WERI-Rb-1 (cell line): Measurements from ENCODE around the gene SRPK2.

Experiments used
- DNase-seq: peaks from one replicate; pipeline ENCODE4 v3.0.0-alpha.2; 2020
- H3K27ac ChIP-seq: fragments of 250-450 bp; sonication (Bioruptor Pico); 2 replicates; pipeline ENCODE4 v1.5.1; 2020; ENCODE audit warnings: mild to moderate bottlenecking, moderate library complexity
- H3K27me3 ChIP-seq: fragments of 250-450 bp; sonication (Bioruptor Pico); 2 replicates; pipeline ENCODE4 v1.5.1; 2021; ENCODE audit warnings: mild to moderate bottlenecking, low read depth, moderate library complexity; ENCODE audit not compliant: insufficient read depth, severe bottlenecking
- H3K36me3 ChIP-seq: fragments of 250-450 bp; sonication (Bioruptor Pico); 2 replicates; pipeline ENCODE4 v1.5.1; 2020; ENCODE audit warnings: mild to moderate bottlenecking, moderate library complexity
- H3K4me3 ChIP-seq: 2 replicates; pipeline ENCODE4 v1.5.1; 2011; ENCODE audit warnings: low read depth, mild to moderate bottlenecking, control low read depth, low read length
- H3K9me3 ChIP-seq: fragments of 250-450 bp; sonication (Bioruptor Pico); 2 replicates; pipeline ENCODE4 v1.5.1; 2021; ENCODE audit warnings: mild to moderate bottlenecking, moderate library complexity; ENCODE audit not compliant: severe bottlenecking
- CTCF ChIP-seq: IDR thresholded peaks from 2 replicates; pipeline ENCODE4 v1.5.1; 2011; ENCODE audit warnings: low read depth, mild to moderate bottlenecking, control low read depth, inconsistent platforms, low read length

Gene SRPK2

DNA sequence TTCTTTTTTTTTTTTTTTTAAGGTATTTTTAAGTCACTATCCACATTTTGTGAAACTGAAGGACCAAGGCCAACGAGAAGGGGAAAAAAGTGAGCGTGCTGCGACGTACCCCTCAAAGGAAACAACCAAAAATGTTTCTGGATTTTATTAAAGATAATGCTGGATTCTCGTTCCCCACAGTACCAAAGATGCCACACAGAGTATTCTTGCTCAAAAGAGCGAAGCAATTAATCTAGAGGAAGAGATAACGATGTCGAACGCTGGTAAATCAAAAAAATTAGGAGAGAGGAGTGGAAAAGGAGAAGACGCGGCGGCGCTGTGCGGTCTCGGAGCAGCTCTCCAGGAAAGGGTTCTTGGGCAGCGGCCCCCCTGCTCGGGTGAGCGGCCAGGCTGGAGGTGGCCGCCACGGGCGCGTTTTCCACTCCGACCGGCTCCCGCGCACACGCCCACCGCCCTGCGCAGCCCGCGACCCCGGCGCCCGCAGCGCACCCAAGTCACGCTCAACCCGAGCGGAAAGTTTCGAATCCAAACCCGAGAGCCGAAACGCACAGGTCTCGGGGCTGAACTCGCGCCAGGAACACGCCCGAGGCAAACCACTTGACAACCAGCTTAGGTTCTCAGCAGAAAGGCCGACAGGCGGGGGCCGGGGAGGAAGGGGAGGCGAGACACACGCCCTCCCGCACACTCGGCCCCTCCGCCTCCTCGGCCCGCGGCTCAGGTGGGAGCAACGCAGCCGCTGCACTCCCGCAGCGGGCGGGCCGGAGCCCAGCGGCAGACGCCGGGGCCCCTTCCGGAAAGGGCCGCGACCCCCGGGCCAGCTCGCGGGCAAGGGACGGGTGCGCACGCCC lies 989 bp downstream of the SRPK2 start:
- H3K27ac ChIP-seq, result peak overlapping the region; percentile 73
- DNase-seq, result peak; percentile 61
- no peaks in the 10 kb centered on the region for H3K9me3 ChIP-seq
- H3K36me3 ChIP-seq, result peaks cover 8% of the 10 kb centered on the region
- H3K27me3 ChIP-seq, result no peaks in the 10 kb centered on the region
- peak overlapping the region; percentile 60 for H3K4me3 ChIP-seq
- peak; percentile 19; the same call in 1 of the 2 replicates for TF ChIP-seq CTCF

DNA sequence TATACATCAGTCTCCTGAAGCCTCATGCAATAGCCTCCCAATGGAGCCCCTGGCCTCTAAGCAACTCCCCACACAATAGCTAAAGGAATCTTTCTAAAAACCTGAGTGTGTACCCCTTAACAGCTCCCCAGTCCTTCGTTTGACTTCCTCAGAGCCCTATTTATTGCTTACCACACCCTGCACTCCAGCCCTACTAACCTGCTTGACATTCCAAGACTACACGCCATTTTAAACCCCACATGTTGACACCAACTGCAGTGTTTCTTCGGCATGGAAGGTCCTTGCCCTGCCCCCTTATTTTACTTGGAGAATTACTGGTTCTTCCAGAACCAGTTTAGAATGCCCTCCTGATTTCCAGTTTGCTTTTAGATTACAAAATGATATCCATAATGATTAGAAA lies 10.8 kb downstream of the SRPK2 start:
- Histone ChIP-seq H3K27ac (no peak overlapping the region), H3K27me3 (no peaks in the 10 kb centered on the region), H3K36me3 (no peaks in the 10 kb centered on the region), H3K9me3 (no peaks in the 10 kb centered on the region), H3K4me3 (no peak overlapping the region)
- no peak for TF ChIP-seq CTCF
- no peak for DNase-seq

GRCh38 chr7:105376908-105377533 lies 11.7 kb downstream of the SRPK2 start:
- TF ChIP-seq CTCF, result no peak
- Histone ChIP-seq H3K27me3 (no peaks in the 10 kb centered on the region), H3K36me3 (no peaks in the 10 kb centered on the region), H3K27ac (no peak overlapping the region), H3K9me3 (no peaks in the 10 kb centered on the region), H3K4me3 (no peak overlapping the region)
- no peak for DNase-seq

GRCh38 chr7:105369944-105370343 lies 18.8 kb downstream of the SRPK2 start:
- no peak for DNase-seq
- no peaks in the 10 kb centered on the region for H3K9me3 ChIP-seq
- H3K4me3 ChIP-seq, result no peak overlapping the region
- no peak for TF ChIP-seq CTCF
- no peak overlapping the region for H3K27ac ChIP-seq
- H3K27me3 ChIP-seq, result no peaks in the 10 kb centered on the region
- no peaks in the 10 kb centered on the region; the same call in 1 of the 2 replicates for H3K36me3 ChIP-seq

- no peak overlapping the region for H3K4me3 ChIP-seq
- H3K27ac ChIP-seq, result no peak overlapping the region
- no peak for DNase-seq
- no peaks in the 10 kb centered on the region for H3K9me3 ChIP-seq
- no peaks in the 10 kb centered on the region; the same call in 1 of the 2 replicates for H3K36me3 ChIP-seq
- TF ChIP-seq CTCF, result no peak
- H3K27me3 ChIP-seq, result no peaks in the 10 kb centered on the region
Measured at GRCh38 chr7:105367458-105367857, 21.3 kb downstream of the SRPK2 start.
